Type B pancreatic cell (in vitro differentiated cells): ENCODE measurements around the gene SASS6. TPM values are rescaled to one million over a fixed set of nuclear protein-coding genes. Genes with fewer than 3 reads are reported as not detected.

Source experiments
- DNase-seq: peaks from one replicate; pipeline ENCODE4 v3.0.0; 2021; ENCODE audit warnings: mixed read lengths; ENCODE audit not compliant: unreplicated experiment; ENCODE audit errors: extremely low spot score
- H3K27ac Mint-ChIP-seq: 2 replicates; pipeline ENCODE4 v1.8.0; 2021; ENCODE audit warnings: mild to moderate bottlenecking, mixed read lengths
- H3K27me3 Mint-ChIP-seq: 2 replicates; pipeline ENCODE4 v1.8.0; 2021; ENCODE audit warnings: mixed read lengths
- H3K36me3 Mint-ChIP-seq: 2 replicates; pipeline ENCODE4 v1.8.0; 2021; ENCODE audit warnings: mixed read lengths
- H3K4me1 Mint-ChIP-seq: one replicate; pipeline ENCODE4 v1.8.0; 2021; ENCODE audit warnings: mixed read lengths; ENCODE audit not compliant: unreplicated experiment
- H3K4me3 Mint-ChIP-seq: 2 replicates; pipeline ENCODE4 v1.8.0; 2021; ENCODE audit warnings: mild to moderate bottlenecking, mixed read lengths
- H3K9me3 Mint-ChIP-seq: 2 replicates; pipeline ENCODE4 v1.8.0; 2021; ENCODE audit warnings: mixed read lengths
- total RNA-seq: library from RNA; stranded (reverse); gene quantifications from 2 replicates; pipeline ENCODE4 v1.2.1, GENCODE V29; 2021; ENCODE audit warnings: low replicate concordance
- TF ChIP-seq, protein P1 (sequence below): fragments of 200-600 bp; sonication (generic); conservative IDR thresholded peaks from 2 replicates; pipeline ENCODE4 v1.5.0; 2021; ENCODE audit warnings: antibody characterized with exemption, mild to moderate bottlenecking

The SASS6 gene
- total RNA-seq, 1 donor from 2014 or later, result 9.2 TPM

DNA sequence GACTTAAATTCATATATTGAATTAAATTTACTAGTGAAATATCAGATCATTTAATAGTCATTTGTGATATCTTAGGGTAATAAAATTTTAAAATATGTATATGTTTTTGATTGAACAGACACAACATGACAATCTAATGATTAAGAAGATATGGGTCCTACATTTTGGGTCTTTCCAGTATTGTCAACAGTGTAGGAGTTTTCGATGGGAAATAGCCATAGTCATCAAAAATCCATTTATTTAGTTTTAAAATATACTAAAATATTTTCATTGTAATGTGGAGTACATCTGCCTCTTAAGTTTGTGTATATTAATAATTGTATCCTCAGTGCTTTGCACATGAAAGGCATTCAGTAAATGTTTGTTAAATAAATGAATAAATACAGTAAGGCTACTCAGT is 14.2 kb upstream of the SASS6 start:
- Mint-ChIP-seq H3K27me3 (no peaks in the 10 kb centered on the region), H3K27ac (no peak overlapping the region), H3K36me3 (peaks cover 26% of the 10 kb centered on the region), H3K9me3 (no peaks in the 10 kb centered on the region), H3K4me3 (no peak overlapping the region), H3K4me1 (no peaks in the 10 kb centered on the region)
- TF ChIP-seq, protein P1, sequence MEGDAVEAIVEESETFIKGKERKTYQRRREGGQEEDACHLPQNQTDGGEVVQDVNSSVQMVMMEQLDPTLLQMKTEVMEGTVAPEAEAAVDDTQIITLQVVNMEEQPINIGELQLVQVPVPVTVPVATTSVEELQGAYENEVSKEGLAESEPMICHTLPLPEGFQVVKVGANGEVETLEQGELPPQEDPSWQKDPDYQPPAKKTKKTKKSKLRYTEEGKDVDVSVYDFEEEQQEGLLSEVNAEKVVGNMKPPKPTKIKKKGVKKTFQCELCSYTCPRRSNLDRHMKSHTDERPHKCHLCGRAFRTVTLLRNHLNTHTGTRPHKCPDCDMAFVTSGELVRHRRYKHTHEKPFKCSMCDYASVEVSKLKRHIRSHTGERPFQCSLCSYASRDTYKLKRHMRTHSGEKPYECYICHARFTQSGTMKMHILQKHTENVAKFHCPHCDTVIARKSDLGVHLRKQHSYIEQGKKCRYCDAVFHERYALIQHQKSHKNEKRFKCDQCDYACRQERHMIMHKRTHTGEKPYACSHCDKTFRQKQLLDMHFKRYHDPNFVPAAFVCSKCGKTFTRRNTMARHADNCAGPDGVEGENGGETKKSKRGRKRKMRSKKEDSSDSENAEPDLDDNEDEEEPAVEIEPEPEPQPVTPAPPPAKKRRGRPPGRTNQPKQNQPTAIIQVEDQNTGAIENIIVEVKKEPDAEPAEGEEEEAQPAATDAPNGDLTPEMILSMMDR, result no peak
- no peak for DNase-seq

DNA sequence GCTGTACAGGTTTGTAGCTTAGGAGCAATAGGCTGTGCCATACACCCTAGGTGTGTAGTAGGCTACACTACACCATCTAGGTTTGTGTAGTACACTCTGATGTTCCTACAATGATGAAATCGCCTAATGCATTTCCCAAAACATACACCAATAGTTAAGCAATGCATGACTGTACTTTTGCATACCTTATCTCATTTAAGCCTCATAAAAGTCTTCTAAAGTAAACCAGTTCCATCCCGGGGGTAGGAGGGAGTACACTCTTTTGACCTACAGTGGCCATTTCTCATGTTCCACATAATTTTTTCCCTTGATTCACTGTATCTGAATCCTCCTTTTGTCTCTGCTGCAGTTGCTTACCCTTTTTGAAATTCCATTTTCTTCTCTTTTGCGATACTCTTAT is 12.4 kb upstream of the SASS6 start:
- Mint-ChIP-seq H3K4me3 (no peak overlapping the region), H3K9me3 (no peaks in the 10 kb centered on the region), H3K27me3 (no peaks in the 10 kb centered on the region), H3K36me3 (peaks cover 28% of the 10 kb centered on the region), H3K4me1 (no peaks in the 10 kb centered on the region), H3K27ac (no peak overlapping the region)
- TF ChIP-seq, protein P1, result no peak
- no peak for DNase-seq

DNA sequence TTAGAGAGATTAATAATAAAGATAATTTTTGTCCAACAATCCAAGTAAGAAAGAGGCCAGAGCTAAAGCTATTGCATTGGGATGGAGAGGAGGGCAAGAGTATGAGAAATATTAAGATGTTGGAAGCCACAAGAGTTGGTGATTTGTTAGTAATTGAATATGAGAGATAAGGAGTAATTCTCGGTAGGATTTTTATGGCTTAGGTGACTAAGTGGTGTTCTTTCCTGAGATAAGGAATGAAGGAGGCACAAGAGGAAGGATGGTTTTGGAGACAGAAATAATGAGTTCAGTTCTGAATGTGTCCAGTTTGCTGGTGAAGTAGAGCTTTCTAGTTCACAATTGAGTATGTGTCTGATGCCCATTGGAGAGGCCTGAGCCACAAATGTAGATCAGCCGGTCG is 9.6 kb upstream of the SASS6 start:
- no peaks in the 10 kb centered on the region for H3K27me3 Mint-ChIP-seq
- TF ChIP-seq, protein P1, result no peak
- H3K4me3 Mint-ChIP-seq, result no peak overlapping the region
- H3K27ac Mint-ChIP-seq, result no peak overlapping the region
- DNase-seq, result no peak
- H3K9me3 Mint-ChIP-seq, result no peaks in the 10 kb centered on the region
- H3K36me3 Mint-ChIP-seq, result peaks cover 32% of the 10 kb centered on the region
- H3K4me1 Mint-ChIP-seq, result no peaks in the 10 kb centered on the region

DNA sequence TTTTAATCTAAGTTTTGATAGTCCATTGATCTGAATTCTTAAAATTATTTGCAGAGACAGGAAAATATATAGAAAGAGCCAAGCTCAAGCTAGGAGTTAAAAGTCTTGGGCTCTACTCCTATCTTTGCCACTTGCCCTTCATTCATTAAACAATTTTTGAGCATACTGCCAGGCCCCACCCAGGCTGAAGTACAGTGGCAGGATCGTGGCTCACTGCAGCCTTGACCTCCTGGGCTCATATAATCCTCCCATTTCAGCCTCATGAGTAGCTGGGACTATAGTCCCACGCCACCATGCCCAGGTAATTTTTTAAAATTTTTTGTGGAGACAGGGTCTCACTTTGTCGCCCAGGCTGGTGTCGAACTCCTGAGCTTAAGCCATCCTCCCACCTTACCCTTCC is 8.5 kb upstream of the SASS6 start:
- Mint-ChIP-seq H3K27ac (no peak overlapping the region), H3K9me3 (no peaks in the 10 kb centered on the region), H3K36me3 (peaks cover 32% of the 10 kb centered on the region), H3K4me3 (no peak overlapping the region), H3K27me3 (no peaks in the 10 kb centered on the region), H3K4me1 (no peaks in the 10 kb centered on the region)
- no peak for DNase-seq
- TF ChIP-seq, protein P1, result no peak

DNA sequence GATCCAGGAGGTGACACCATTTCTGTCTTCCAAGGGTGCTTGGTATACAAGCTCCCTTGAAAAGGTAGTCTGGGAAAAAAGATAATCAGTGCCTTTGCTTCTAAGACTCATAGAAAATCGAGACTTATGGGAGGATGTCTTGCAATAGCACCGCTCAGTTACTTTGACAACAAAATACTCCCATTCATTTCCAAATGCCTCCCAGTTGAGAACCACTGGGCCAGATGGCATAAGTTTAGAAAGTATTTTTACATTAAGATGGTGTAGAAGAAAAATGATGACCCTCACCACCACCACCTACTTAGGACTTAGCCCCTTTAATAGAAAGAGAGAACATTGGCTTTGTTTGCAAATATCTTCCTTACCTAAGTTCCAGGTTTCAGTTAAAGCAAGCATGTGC is 4.9 kb upstream of the SASS6 start:
- Mint-ChIP-seq H3K36me3 (peaks cover 15% of the 10 kb centered on the region), H3K9me3 (no peaks in the 10 kb centered on the region)

More for the DNA sequence above, 4.9 kb upstream of the SASS6 start:
- peaks cover 15% of the 10 kb centered on the region for H3K4me1 Mint-ChIP-seq
- H3K27me3 Mint-ChIP-seq, result no peaks in the 10 kb centered on the region
- DNase-seq, result no peak
- no peak overlapping the region for H3K27ac Mint-ChIP-seq
- H3K4me3 Mint-ChIP-seq, result no peak overlapping the region
- TF ChIP-seq, protein P1, result no peak
